HepG2 (cell line): ENCODE data around the gene ZNF652. TPM values are rescaled to one million over a fixed set of nuclear protein-coding genes. Genes with fewer than 3 reads are reported as not detected.

Experiments used
- AKAP8 ChIP-seq: sonication (generic); formaldehyde crosslinking; IDR thresholded peaks from 2 replicates; pipeline ENCODE4 v1.5.1; 2020; ENCODE audit warnings: mild to moderate bottlenecking, missing genetic modification reagents
- CBX2 ChIP-seq, 2 experiments: fragments of 200-600 bp in 1 of 2; sonication (generic); formaldehyde crosslinking in 1 of 2; IDR thresholded peaks; 2 replicates each; pipeline versions ENCODE4 v1.7.0 to v1.8.1; 2018 to 2022; ENCODE audit warnings: low read depth in 2 of 2, low read length in 1 of 2, mild to moderate bottlenecking in 1 of 2, missing genetic modification reagents in 1 of 2
- CENPX ChIP-seq: sonication (generic); formaldehyde crosslinking; IDR thresholded peaks from 2 replicates; pipeline ENCODE4 v1.9.0; 2021; ENCODE audit warnings: mild to moderate bottlenecking, missing genetic modification reagents, moderate library complexity
- DMAP1 ChIP-seq: IDR thresholded peaks from 2 replicates; pipeline ENCODE4 v1.6.1; 2016
- FOSL2 ChIP-seq: sonication (generic); formaldehyde crosslinking; IDR thresholded peaks from 2 replicates; pipeline ENCODE4 v1.4.0; 2020; ENCODE audit warnings: missing genetic modification reagents
- JARID2 ChIP-seq: sonication (generic); formaldehyde crosslinking; IDR thresholded peaks from 2 replicates; pipeline ENCODE4 v1.8.1; 2023; ENCODE audit warnings: missing genetic modification reagents, inconsistent platforms; ENCODE audit not compliant: insufficient replicate concordance
- NRL ChIP-seq: sonication (generic); formaldehyde crosslinking; IDR thresholded peaks from 2 replicates; pipeline ENCODE4 v1.5.0; 2020; ENCODE audit warnings: missing genetic modification reagents, mild to moderate bottlenecking, moderate library complexity, borderline replicate concordance
- PPARG ChIP-seq: conservative IDR thresholded peaks from 2 replicates; pipeline ENCODE4 v1.6.1; 2016; ENCODE audit warnings: missing biosample characterization, missing genetic modification reagents
- WIZ ChIP-seq: sonication (generic); formaldehyde crosslinking; IDR thresholded peaks from 2 replicates; pipeline ENCODE4 v1.5.1; 2020; ENCODE audit warnings: mild to moderate bottlenecking, missing genetic modification reagents
- ZBTB8A ChIP-seq: sonication (generic); formaldehyde crosslinking; IDR thresholded peaks from 2 replicates; pipeline ENCODE4 v1.4.0; 2020; ENCODE audit warnings: mild to moderate bottlenecking, low read depth, missing genetic modification reagents, borderline replicate concordance
- polyA plus RNA-seq, 8 experiments: library from polyadenylated mRNA; depleted of rRNA in 3 of 8; stranded (reverse) in 7 of 8; unstranded in 1 of 8; fragments of >200 nt; fragmentation: Illumina TruSeq in 4 of 8; extraction: Trizol in 4 of 8; gene quantifications; 2 replicates each; pipeline versions ENCODE4 v1.2.1 to v1.2.3, GENCODE V29; 2011 to 2016; ENCODE audit warnings: low read depth in 4 of 8, missing spikeins in 1 of 8, mixed read lengths in 1 of 8; ENCODE audit not compliant: insufficient read depth in 1 of 8
- total RNA-seq, 5 experiments: library from RNA; depleted of rRNA; stranded (reverse); fragments of >200 nt; fragmentation: Illumina TruSeq; extraction: Trizol; gene quantifications; 2 replicates each; pipeline ENCODE4 v1.2.3, GENCODE V29; 2016; ENCODE audit warnings: low read depth in 1 of 5
- TF ChIP-seq, protein P1 (sequence below): sonication (generic); formaldehyde crosslinking; IDR thresholded peaks from 2 replicates; pipeline ENCODE4 v1.9.0; 2021; ENCODE audit warnings: mild to moderate bottlenecking, missing genetic modification reagents
- TF ChIP-seq, protein P2 (sequence below): sonication (generic); formaldehyde crosslinking; IDR thresholded peaks from 2 replicates; pipeline ENCODE4 v1.5.1; 2020; ENCODE audit warnings: mild to moderate bottlenecking, moderate library complexity, missing genetic modification reagents
- TF ChIP-seq, protein P3 (sequence below): sonication (generic); formaldehyde crosslinking; IDR thresholded peaks from 2 replicates; pipeline ENCODE4 v1.4.0; 2020; ENCODE audit warnings: mild to moderate bottlenecking, missing genetic modification reagents, borderline replicate concordance

The ZNF652 gene
- total and polyA plus RNA-seq, 2 of the 13 experiments (the other 11 are each of a cell fraction or from before 2014, with no cell fraction given) = 16.2 to 30.2 TPM

DNA sequence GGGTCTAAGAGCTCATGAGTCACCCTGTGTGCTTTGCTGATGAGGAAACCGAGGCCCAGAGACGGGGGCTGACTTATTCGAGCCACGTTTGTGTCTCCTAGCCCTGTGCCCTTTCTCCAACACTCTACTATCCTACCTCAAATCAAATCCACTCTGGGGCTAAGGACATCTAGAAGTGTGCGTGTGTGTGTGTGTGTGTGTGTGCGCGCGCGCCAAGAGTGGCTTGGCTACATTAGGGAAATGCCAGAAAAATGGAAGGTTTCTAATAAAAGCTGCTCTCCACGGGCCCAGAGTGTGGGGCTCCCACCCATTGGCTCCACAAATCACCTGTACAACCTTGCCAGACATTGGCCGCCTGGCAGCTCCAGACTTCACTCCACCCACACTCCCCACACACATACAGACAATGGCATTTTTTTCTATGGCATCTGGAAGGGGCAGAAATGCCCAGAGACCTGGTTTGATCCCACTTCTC, 101.2 kb downstream of the ZNF652 start (continued):
- TF ChIP-seq, protein P1, sequence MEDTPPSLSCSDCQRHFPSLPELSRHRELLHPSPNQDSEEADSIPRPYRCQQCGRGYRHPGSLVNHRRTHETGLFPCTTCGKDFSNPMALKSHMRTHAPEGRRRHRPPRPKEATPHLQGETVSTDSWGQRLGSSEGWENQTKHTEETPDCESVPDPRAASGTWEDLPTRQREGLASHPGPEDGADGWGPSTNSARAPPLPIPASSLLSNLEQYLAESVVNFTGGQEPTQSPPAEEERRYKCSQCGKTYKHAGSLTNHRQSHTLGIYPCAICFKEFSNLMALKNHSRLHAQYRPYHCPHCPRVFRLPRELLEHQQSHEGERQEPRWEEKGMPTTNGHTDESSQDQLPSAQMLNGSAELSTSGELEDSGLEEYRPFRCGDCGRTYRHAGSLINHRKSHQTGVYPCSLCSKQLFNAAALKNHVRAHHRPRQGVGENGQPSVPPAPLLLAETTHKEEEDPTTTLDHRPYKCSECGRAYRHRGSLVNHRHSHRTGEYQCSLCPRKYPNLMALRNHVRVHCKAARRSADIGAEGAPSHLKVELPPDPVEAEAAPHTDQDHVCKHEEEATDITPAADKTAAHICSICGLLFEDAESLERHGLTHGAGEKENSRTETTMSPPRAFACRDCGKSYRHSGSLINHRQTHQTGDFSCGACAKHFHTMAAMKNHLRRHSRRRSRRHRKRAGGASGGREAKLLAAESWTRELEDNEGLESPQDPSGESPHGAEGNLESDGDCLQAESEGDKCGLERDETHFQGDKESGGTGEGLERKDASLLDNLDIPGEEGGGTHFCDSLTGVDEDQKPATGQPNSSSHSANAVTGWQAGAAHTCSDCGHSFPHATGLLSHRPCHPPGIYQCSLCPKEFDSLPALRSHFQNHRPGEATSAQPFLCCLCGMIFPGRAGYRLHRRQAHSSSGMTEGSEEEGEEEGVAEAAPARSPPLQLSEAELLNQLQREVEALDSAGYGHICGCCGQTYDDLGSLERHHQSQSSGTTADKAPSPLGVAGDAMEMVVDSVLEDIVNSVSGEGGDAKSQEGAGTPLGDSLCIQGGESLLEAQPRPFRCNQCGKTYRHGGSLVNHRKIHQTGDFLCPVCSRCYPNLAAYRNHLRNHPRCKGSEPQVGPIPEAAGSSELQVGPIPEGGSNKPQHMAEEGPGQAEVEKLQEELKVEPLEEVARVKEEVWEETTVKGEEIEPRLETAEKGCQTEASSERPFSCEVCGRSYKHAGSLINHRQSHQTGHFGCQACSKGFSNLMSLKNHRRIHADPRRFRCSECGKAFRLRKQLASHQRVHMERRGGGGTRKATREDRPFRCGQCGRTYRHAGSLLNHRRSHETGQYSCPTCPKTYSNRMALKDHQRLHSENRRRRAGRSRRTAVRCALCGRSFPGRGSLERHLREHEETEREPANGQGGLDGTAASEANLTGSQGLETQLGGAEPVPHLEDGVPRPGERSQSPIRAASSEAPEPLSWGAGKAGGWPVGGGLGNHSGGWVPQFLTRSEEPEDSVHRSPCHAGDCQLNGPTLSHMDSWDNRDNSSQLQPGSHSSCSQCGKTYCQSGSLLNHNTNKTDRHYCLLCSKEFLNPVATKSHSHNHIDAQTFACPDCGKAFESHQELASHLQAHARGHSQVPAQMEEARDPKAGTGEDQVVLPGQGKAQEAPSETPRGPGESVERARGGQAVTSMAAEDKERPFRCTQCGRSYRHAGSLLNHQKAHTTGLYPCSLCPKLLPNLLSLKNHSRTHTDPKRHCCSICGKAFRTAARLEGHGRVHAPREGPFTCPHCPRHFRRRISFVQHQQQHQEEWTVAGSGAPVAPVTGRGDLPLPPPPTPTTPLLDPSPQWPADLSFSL = peak; percentile 60; the same call in 1 of the 2 replicates
- no peak for TF ChIP-seq ZBTB8A (CRISPR knock-in tag)
- TF ChIP-seq NRL = no peak
- TF ChIP-seq, protein P2, sequence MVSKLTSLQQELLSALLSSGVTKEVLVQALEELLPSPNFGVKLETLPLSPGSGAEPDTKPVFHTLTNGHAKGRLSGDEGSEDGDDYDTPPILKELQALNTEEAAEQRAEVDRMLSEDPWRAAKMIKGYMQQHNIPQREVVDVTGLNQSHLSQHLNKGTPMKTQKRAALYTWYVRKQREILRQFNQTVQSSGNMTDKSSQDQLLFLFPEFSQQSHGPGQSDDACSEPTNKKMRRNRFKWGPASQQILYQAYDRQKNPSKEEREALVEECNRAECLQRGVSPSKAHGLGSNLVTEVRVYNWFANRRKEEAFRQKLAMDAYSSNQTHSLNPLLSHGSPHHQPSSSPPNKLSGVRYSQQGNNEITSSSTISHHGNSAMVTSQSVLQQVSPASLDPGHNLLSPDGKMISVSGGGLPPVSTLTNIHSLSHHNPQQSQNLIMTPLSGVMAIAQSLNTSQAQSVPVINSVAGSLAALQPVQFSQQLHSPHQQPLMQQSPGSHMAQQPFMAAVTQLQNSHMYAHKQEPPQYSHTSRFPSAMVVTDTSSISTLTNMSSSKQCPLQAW = 0 out of 2 replicates have a peak, but pooled peaks have one; percentile 23
- TF ChIP-seq CENPX (CRISPR knock-in tag) = no peak
- no peak for TF ChIP-seq PPARG (CRISPR knock-in tag)
- TF ChIP-seq, protein P3, sequence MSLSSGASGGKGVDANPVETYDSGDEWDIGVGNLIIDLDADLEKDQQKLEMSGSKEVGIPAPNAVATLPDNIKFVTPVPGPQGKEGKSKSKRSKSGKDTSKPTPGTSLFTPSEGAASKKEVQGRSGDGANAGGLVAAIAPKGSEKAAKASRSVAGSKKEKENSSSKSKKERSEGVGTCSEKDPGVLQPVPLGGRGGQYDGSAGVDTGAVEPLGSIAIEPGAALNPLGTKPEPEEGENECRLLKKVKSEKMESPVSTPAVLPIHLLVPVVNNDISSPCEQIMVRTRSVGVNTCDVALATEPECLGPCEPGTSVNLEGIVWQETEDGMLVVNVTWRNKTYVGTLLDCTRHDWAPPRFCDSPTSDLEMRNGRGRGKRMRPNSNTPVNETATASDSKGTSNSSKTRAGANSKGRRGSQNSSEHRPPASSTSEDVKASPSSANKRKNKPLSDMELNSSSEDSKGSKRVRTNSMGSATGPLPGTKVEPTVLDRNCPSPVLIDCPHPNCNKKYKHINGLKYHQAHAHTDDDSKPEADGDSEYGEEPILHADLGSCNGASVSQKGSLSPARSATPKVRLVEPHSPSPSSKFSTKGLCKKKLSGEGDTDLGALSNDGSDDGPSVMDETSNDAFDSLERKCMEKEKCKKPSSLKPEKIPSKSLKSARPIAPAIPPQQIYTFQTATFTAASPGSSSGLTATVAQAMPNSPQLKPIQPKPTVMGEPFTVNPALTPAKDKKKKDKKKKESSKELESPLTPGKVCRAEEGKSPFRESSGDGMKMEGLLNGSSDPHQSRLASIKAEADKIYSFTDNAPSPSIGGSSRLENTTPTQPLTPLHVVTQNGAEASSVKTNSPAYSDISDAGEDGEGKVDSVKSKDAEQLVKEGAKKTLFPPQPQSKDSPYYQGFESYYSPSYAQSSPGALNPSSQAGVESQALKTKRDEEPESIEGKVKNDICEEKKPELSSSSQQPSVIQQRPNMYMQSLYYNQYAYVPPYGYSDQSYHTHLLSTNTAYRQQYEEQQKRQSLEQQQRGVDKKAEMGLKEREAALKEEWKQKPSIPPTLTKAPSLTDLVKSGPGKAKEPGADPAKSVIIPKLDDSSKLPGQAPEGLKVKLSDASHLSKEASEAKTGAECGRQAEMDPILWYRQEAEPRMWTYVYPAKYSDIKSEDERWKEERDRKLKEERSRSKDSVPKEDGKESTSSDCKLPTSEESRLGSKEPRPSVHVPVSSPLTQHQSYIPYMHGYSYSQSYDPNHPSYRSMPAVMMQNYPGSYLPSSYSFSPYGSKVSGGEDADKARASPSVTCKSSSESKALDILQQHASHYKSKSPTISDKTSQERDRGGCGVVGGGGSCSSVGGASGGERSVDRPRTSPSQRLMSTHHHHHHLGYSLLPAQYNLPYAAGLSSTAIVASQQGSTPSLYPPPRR (CRISPR knock-in tag) = no peak
- TF ChIP-seq JARID2 (CRISPR knock-in tag) = no peak
- TF ChIP-seq AKAP8 (CRISPR knock-in tag) = no peak
- TF ChIP-seq DMAP1 (CRISPR knock-in tag) = no peak
- peak; percentile 83 for TF ChIP-seq FOSL2 (CRISPR knock-in tag)
- no peak for TF ChIP-seq CBX2 (IDR thresholded peaks at IDR 0.05; ENCODE audit: low read depth, low read length)
- no peak for TF ChIP-seq CBX2 (CRISPR knock-in tag; IDR thresholded peaks at IDR 0.05; ENCODE audit: low read depth)
- no peak for TF ChIP-seq WIZ (CRISPR knock-in tag)
